Stimulated activated CD4-positive, alpha-beta T cell treated with anti-CD3 and anti-CD28 coated beads, Interleukin-4, amount 100 ng/mL, for 4 hours (primary cell): ENCODE data around the gene CCDC88C.
"Not testable (repeated sequence)": the region's sequence is repeated elsewhere in the genome, so short reads cannot be mapped to it uniquely, and the experiment has no call there.

Experiments
- DNase-seq, 2 experiments: peaks; one replicate each; pipeline ENCODE4 v3.0.0-alpha.2; 2020

The CCDC88C gene

GRCh38 chr14:91242635-91243034 is 175.0 kb downstream of the CCDC88C start:
- DNase-seq, result no peak

- DNase-seq, result peak in 1 of 2 experiments; percentile 45
These were observed 175.8 kb downstream of the CCDC88C start for GRCh38 chr14:91241863-91242262.

GRCh38 chr14:91238661-91239060 is 179.0 kb downstream of the CCDC88C start:
- no peak for DNase-seq

- DNase-seq, result no peak
These were observed 179.5 kb downstream of the CCDC88C start for GRCh38 chr14:91238085-91238484.

- no peak for DNase-seq
These were observed 180.4 kb downstream of the CCDC88C start for GRCh38 chr14:91237219-91237618.

GRCh38 chr14:91235841-91236240 is 181.8 kb downstream of the CCDC88C start:
- DNase-seq, result no peak

GRCh38 chr14:91234791-91235114 is 182.9 kb downstream of the CCDC88C start:
- no peak for DNase-seq

GRCh38 chr14:91233936-91234790 is 183.5 kb downstream of the CCDC88C start:
- DNase-seq, result no peak

GRCh38 chr14:91232603-91233002 is 185.0 kb downstream of the CCDC88C start:
- DNase-seq, result no peak

GRCh38 chr14:91232052-91232451 is 185.6 kb downstream of the CCDC88C start:
- DNase-seq, result no peak

- no peak for DNase-seq
These were observed 186.2 kb downstream of the CCDC88C start for GRCh38 chr14:91231446-91231845.

- no peak for DNase-seq
These were observed 187.1 kb downstream of the CCDC88C start for GRCh38 chr14:91230397-91231035.

GRCh38 chr14:91229743-91230200 is 187.8 kb downstream of the CCDC88C start:
- DNase-seq, result peak in 1 of 2 experiments; percentile 59

- DNase-seq, result no peak
These were observed 188.6 kb downstream of the CCDC88C start for GRCh38 chr14:91229005-91229382.

- DNase-seq, result peak; percentile 75 to 88
These were observed 189.3 kb downstream of the CCDC88C start for GRCh38 chr14:91228112-91229004.

- no peak for DNase-seq
These were observed 190.4 kb downstream of the CCDC88C start for GRCh38 chr14:91227183-91227628.

- DNase-seq, result not testable (repeated sequence)
These were observed 191.3 kb downstream of the CCDC88C start for GRCh38 chr14:91226360-91226759.

- no peak for DNase-seq
These were observed 192.6 kb downstream of the CCDC88C start for GRCh38 chr14:91225025-91225424.

GRCh38 chr14:91223028-91223783 is 194.4 kb downstream of the CCDC88C start:
- DNase-seq, result peak in 1 of 2 experiments; percentile 70
